PC-9 (cell line): Measurements from ENCODE around the gene LARGE2.

ENCODE experiments used
- CTCF ChIP-seq: fragments of 200-600 bp; sonication (generic); conservative IDR thresholded peaks from 2 replicates; pipeline ENCODE4 v1.6.1; 2017; ENCODE audit warnings: mixed run types, antibody characterized with exemption, mild to moderate bottlenecking, moderate library complexity
- EZH2 ChIP-seq: fragments of 200-600 bp; sonication (generic); IDR thresholded peaks from 2 replicates; pipeline ENCODE4 v1.8.0; 2017; ENCODE audit warnings: antibody characterized with exemption, low read depth

DNA sequence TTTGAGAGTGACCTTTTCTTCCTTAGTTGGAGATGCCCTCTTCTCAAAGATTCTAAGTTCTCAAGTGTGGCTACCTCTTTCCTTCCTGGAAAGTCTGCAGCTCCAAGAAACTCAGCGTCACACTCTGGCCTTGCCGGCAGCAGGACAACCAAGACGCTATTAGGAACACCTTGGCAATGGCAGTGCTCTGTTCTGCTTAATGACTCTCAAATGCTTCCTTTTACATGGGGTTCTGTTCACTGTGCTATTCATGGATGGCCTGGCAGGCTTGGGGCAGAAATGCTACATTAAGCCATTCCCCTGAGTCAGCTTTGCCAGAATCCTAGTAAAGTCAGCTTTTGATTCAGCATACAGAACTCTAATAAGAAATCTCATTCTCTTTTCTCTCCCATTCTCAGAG is 25.9 kb downstream of the LARGE2 start:
- TF ChIP-seq CTCF (no peak), EZH2 (no peak)
